GM12801 (cell line): ENCODE measurements around the gene BICD1.

ENCODE experiments used
- CTCF ChIP-seq: IDR thresholded peaks from one replicate; pipeline ENCODE4 v1.5.1; 2011; ENCODE audit warnings: control low read depth; ENCODE audit not compliant: insufficient read length; ENCODE audit errors: extremely low read depth

Gene BICD1

DNA sequence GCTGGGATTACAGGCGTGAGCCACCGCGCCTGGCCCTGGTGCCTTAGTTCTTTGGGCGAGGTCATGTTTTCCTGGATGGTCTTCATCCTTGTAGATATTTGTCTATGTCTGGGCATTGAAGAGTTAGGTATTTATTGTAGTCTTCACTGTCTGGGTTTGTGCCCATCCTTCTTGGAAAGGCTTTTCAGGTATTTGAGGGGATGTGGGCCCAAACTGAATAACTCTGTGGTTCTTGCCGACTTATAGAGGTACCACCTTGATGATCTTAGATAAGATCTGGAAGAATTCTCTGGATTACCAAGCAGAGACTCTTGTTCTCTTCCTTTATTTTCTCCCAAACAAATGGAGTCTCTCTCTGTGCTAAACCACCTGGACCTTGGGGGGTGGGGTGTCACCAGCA is 311.6 kb downstream of the BICD1 start:
- no peak for TF ChIP-seq CTCF

DNA sequence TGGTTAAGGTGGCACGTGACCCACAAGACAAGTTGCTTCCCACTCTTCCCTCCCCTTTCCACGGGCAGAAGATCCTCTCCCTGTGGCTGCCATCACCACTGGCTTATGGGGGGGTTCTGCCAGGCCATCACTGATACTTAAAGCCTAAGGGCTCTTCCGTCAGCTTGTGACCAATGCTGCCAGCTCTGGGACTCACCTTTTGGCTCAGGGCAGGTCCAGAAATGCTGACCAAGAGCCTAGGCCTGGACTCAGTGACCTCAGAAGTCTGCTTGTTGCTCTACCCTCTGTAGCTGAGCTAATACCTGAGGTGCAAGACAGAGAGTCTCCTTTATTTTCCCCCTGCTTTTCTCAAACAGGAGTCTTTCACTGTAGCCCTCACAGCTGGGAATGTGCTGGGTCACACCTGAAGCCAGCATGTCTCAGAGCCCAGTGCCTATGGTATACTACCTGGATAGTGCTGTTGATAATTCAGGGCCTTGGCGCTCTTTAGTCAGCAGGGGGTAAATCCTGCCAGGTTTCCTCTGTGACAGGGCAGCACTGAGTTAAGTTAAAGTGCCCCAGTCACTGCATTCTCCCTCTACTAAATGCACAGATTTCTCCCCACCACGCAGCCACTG is 312.4 kb downstream of the BICD1 start:
- TF ChIP-seq CTCF = no peak

- TF ChIP-seq CTCF = no peak
Observed at GRCh38 chr12:32419520-32419960, 312.9 kb downstream of the BICD1 start.

GRCh38 chr12:32420356-32420755 is 313.7 kb downstream of the BICD1 start:
- no peak for TF ChIP-seq CTCF

GRCh38 chr12:32423559-32423958 is 316.9 kb downstream of the BICD1 start:
- TF ChIP-seq CTCF = no peak

DNA sequence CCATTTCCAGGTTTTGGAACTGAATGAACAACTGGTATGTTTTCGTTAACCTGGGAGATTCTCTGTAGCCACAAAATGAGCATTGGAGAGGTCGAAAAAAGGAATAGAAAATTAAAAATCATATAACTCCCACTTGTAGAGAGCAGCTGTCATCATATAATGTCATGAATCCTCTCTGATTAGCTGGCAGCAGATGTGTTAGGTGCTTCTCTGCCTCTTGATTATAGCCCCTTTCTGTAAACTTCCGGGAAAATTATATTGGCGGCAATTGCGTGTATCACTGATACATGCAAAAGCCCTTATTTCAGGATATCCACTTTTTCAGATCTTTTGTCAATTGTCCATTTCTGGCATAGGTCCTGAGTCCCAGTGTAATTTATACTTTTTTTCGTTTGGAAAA is 324.4 kb downstream of the BICD1 start:
- no peak for TF ChIP-seq CTCF
